H9 (cell line): Measurements from ENCODE around the gene WDSUB1. TPM values are rescaled to one million over a fixed set of nuclear protein-coding genes. Genes with fewer than 3 reads are reported as not detected.

ENCODE experiments used
- DNase-seq: peaks from one replicate; pipeline ENCODE4 v3.0.0-alpha.2; 2017
- H2AFZ ChIP-seq: one replicate; pipeline ENCODE4 v1.6.1; 2013; ENCODE audit warnings: mild to moderate bottlenecking, low read length, control low read depth, moderate library complexity
- H2AK5ac ChIP-seq: 2 replicates; pipeline ENCODE4 v1.6.1; 2013; ENCODE audit warnings: low read length, control low read depth, mixed read lengths; ENCODE audit not compliant: insufficient read length
- H2BK120ac ChIP-seq: one replicate; pipeline ENCODE4 v1.6.1; 2013; ENCODE audit warnings: low read depth, mild to moderate bottlenecking, low read length, control low read depth, inconsistent platforms; ENCODE audit not compliant: poor library complexity, severe bottlenecking
- H2BK12ac ChIP-seq: 2 replicates; pipeline ENCODE4 v1.6.1; 2013; ENCODE audit warnings: low read length, control low read depth, mixed read lengths, low read depth; ENCODE audit not compliant: insufficient read length
- H2BK15ac ChIP-seq: 2 replicates; pipeline ENCODE4 v1.6.1; 2013; ENCODE audit warnings: low read depth, low read length, control low read depth
- H2BK20ac ChIP-seq: one replicate; pipeline ENCODE4 v1.6.1; 2013; ENCODE audit warnings: low read depth, mild to moderate bottlenecking, low read length, control low read depth, inconsistent platforms; ENCODE audit not compliant: poor library complexity, severe bottlenecking
- H2BK5ac ChIP-seq: 2 replicates; pipeline ENCODE4 v1.6.1; 2013; ENCODE audit warnings: low read length, control low read depth, mixed read lengths; ENCODE audit not compliant: insufficient read length
- H3K14ac ChIP-seq: 2 replicates; pipeline ENCODE4 v1.6.1; 2013; ENCODE audit warnings: low read length, control low read depth; ENCODE audit not compliant: insufficient read depth
- H3K18ac ChIP-seq: 2 replicates; pipeline ENCODE4 v1.6.1; 2013; ENCODE audit warnings: low read depth, mild to moderate bottlenecking, mixed read lengths, low read length, control low read depth; ENCODE audit not compliant: insufficient read length
- H3K23ac ChIP-seq: 2 replicates; pipeline ENCODE4 v1.6.1; 2013; ENCODE audit warnings: low read length, control low read depth, mixed read lengths, low read depth; ENCODE audit not compliant: insufficient read length
- H3K23me2 ChIP-seq: 2 replicates; pipeline ENCODE4 v1.6.1; 2013; ENCODE audit warnings: low read depth, mild to moderate bottlenecking, mixed read lengths, low read length, control low read depth; ENCODE audit not compliant: insufficient read length, poor library complexity, severe bottlenecking
- H3K27ac ChIP-seq: 2 replicates; pipeline ENCODE4 v1.5.1; 2013; ENCODE audit warnings: low read length, control low read depth, mixed read lengths, low read depth; ENCODE audit not compliant: insufficient read length
- H3K27me3 ChIP-seq: 2 replicates; pipeline ENCODE4 v1.6.1; 2013; ENCODE audit warnings: low read length, control low read depth, inconsistent platforms; ENCODE audit not compliant: insufficient read depth
- H3K4ac ChIP-seq: 2 replicates; pipeline ENCODE4 v1.6.1; 2013; ENCODE audit warnings: low read depth, mild to moderate bottlenecking, control low read depth, inconsistent platforms, low read length, moderate library complexity
- H3K4me1 ChIP-seq: 2 replicates; pipeline ENCODE4 v1.6.1; 2013; ENCODE audit warnings: low read length, control low read depth, inconsistent platforms; ENCODE audit not compliant: insufficient read depth
- H3K4me2 ChIP-seq: 2 replicates; pipeline ENCODE4 v1.6.1; 2013; ENCODE audit warnings: low read length, control low read depth, mixed read lengths; ENCODE audit not compliant: insufficient read length, insufficient read depth
- H3K56ac ChIP-seq: 2 replicates; pipeline ENCODE4 v1.6.1; 2013; ENCODE audit warnings: low read depth, mild to moderate bottlenecking, mixed read lengths, low read length, control low read depth; ENCODE audit not compliant: insufficient read length
- H3K79me1 ChIP-seq: 2 replicates; pipeline ENCODE4 v1.6.1; 2013; ENCODE audit warnings: low read depth, mild to moderate bottlenecking, moderate library complexity, low read length, control low read depth, inconsistent platforms; ENCODE audit not compliant: insufficient read depth, poor library complexity, severe bottlenecking
- H3K79me2 ChIP-seq: 2 replicates; pipeline ENCODE4 v1.6.1; 2013; ENCODE audit warnings: low read length, control low read depth, inconsistent platforms; ENCODE audit not compliant: insufficient read depth
- H3K9ac ChIP-seq: 2 replicates; pipeline ENCODE4 v1.6.1; 2013; ENCODE audit warnings: low read length, control low read depth, mixed read lengths; ENCODE audit not compliant: insufficient read length; ENCODE audit errors: extremely low read depth
- H3K9me3 ChIP-seq: one replicate; pipeline ENCODE4 v1.6.1; 2013; ENCODE audit warnings: low read depth, low read length, inconsistent platforms; ENCODE audit not compliant: control insufficient read depth
- H3T11ph ChIP-seq: one replicate; pipeline ENCODE4 v1.6.1; 2013; ENCODE audit warnings: mild to moderate bottlenecking, low read length, control low read depth, inconsistent platforms
- H4K20me1 ChIP-seq: one replicate; pipeline ENCODE4 v1.6.1; 2013; ENCODE audit not compliant: control insufficient read depth, insufficient read length, insufficient read depth
- H4K5ac ChIP-seq: 2 replicates; pipeline ENCODE4 v1.6.1; 2013; ENCODE audit warnings: low read depth, mild to moderate bottlenecking, mixed read lengths, low read length, control low read depth; ENCODE audit not compliant: insufficient read length
- H4K8ac ChIP-seq: replicated peaks from 2 replicates; pipeline ENCODE4 v1.6.1; 2013; ENCODE audit warnings: low read length, control low read depth, mixed read lengths, low read depth; ENCODE audit not compliant: insufficient read length
- H4K91ac ChIP-seq: 2 replicates; pipeline ENCODE4 v1.6.1; 2013; ENCODE audit warnings: low read depth, mild to moderate bottlenecking, moderate library complexity, mixed read lengths, low read length, control low read depth; ENCODE audit not compliant: insufficient read length
- H3K27ac Mint-ChIP-seq, 3 experiments: 2 replicates in 2 of 3; 3 replicates in 1 of 3; pipeline ENCODE4 v1.8.0; 2020 to 2021; ENCODE audit warnings: mixed read lengths in 3 of 3, mild to moderate bottlenecking in 1 of 3, moderate library complexity in 1 of 3
- H3K27me3 Mint-ChIP-seq: 2 replicates; pipeline ENCODE4 v1.8.0; 2021; ENCODE audit warnings: low read depth, mild to moderate bottlenecking, moderate library complexity, mixed read lengths
- H3K36me3 Mint-ChIP-seq, 3 experiments: 2 replicates in 2 of 3; 3 replicates in 1 of 3; pipeline ENCODE4 v1.8.0; 2020 to 2021; ENCODE audit warnings: low read depth in 3 of 3, mixed read lengths in 3 of 3; ENCODE audit not compliant: insufficient read depth in 1 of 3
- H3K4me1 Mint-ChIP-seq, 2 experiments: 2 replicates each; pipeline ENCODE4 v1.8.0; 2020; ENCODE audit warnings: mixed read lengths in 2 of 2
- H3K4me3 Mint-ChIP-seq, 2 experiments: 2 replicates in 1 of 2; 3 replicates in 1 of 2; pipeline ENCODE4 v1.8.0; 2020 to 2021; ENCODE audit warnings: mild to moderate bottlenecking in 2 of 2, mixed read lengths in 2 of 2, moderate library complexity in 1 of 2
- H3K9me3 Mint-ChIP-seq, 2 experiments: 2 replicates in 1 of 2; 3 replicates in 1 of 2; pipeline ENCODE4 v1.8.0; 2020; ENCODE audit warnings: mild to moderate bottlenecking in 2 of 2, mixed read lengths in 2 of 2, moderate library complexity in 1 of 2
- WGBS: extraction: QIAGEN DNeasy Blood & Tissue Kit; methylation state at CpG from one replicate; pipeline ENCODE4 v1.1.7; 2013; ENCODE audit warnings: missing lambda C conversion rate, low lambda C conversion rate, mixed read lengths; ENCODE audit not compliant: insufficient read length; ENCODE audit errors: extremely low coverage; 5-methylcytosine and 5-hydroxymethylcytosine counted together
- long read RNA-seq: library from polyadenylated mRNA; unstranded; transcript quantifications from one replicate; pipeline ENCODE4 v2.0.0, GENCODE V29; 2020
- total RNA-seq: library from RNA; stranded (reverse); gene quantifications from 2 replicates; pipeline ENCODE4 v1.2.1, GENCODE V29; 2021
- TF ChIP-seq, protein P1 (sequence below): fragments of 200-600 bp; sonication (generic); conservative IDR thresholded peaks from 3 replicates; pipeline ENCODE4 v1.8.0; 2021; ENCODE audit warnings: antibody characterized with exemption, mild to moderate bottlenecking

The WDSUB1 gene, protein sequence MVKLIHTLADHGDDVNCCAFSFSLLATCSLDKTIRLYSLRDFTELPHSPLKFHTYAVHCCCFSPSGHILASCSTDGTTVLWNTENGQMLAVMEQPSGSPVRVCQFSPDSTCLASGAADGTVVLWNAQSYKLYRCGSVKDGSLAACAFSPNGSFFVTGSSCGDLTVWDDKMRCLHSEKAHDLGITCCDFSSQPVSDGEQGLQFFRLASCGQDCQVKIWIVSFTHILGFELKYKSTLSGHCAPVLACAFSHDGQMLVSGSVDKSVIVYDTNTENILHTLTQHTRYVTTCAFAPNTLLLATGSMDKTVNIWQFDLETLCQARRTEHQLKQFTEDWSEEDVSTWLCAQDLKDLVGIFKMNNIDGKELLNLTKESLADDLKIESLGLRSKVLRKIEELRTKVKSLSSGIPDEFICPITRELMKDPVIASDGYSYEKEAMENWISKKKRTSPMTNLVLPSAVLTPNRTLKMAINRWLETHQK
- total RNA-seq: 5.5 and 6.2 TPM in 2 replicates
- long read RNA-seq, transcript WDSUB1-202 (11 exons, 1,912 nt): major isoform, 30 of 58 reads
- long read RNA-seq, partial matches to known transcripts: 2 of 58 reads
- long read RNA-seq, other reads (novel, unspliced or antisense): 18 of 58 reads

DNA sequence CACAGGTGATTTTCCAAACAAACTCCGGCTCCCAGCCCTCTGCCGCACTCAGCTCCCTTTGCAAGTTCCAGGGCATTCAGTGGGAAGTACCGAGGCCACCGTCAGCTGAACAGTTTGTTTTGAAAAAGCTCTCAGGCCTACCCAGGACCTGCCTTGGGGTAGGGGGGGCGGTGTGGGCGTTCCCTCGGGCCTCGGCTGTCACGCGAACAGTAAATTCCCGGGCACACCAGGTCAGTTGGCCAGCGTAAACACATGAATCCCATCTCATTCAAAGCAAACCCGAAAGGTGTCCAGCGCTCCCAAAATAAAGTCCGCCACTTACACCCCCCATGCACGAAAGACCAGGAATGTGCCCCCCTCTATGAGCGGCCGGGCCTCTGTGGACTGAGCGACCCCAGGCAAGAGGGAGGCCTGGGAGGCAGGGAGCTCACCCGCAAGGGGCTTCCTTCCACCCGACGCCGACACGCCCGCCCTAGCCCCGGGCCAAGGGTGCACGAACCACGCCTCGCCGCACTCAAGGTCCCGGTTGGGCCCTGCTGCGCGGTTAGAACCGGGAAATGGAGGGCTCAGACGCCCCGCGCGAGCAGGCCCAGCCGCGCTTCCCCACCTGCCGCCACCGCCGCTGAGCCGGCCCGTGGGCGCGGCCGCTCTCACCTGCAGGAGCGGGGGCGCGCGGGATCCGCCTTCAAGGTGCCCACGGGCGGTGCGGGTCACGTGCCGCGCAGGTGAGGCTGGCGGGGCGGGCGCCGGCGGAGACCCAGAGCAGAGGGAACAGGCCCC is at the start of gene WDSUB1:
Gene WDSUB1, minus strand, starts transcription at position 775 of the 780 bp plus-strand sequence. CDS start 3,634 bp downstream, outside the sequence.
- WGBS: no CpG with 5 or more reads among the region's 64 CpGs
- H4K8ac ChIP-seq: no peak within 1 kb of the TSS

More for the DNA sequence above, at the start of gene WDSUB1:
- Histone ChIP-seq H2BK12ac (no peak within 1 kb of the TSS), H3K23ac (no peak within 1 kb of the TSS), H4K91ac (no peak within 1 kb of the TSS), H3K14ac (peak within 1 kb of the TSS; percentile 87), H3K4me1 (no peaks in the 10 kb centered on the region), H2AFZ (peak within 1 kb of the TSS; percentile 87), H4K5ac (no peak within 1 kb of the TSS), H3K27me3 (no peaks in the 10 kb centered on the region), H2AK5ac (no peak within 1 kb of the TSS), H3K9ac (peak within 1 kb of the TSS; percentile 94), H3K56ac (no peak within 1 kb of the TSS), H2BK15ac (no peak within 1 kb of the TSS), H3K79me2 (no peaks in the 10 kb centered on the region), H3K27ac (peak within 1 kb of the TSS; percentile 90), H3K4me2 (peak within 1 kb of the TSS; percentile 91), H3K79me1 (no peaks in the 10 kb centered on the region), H2BK20ac (no peak within 1 kb of the TSS), H3T11ph (no peak within 1 kb of the TSS), H3K9me3 (no peaks in the 10 kb centered on the region), H4K20me1 (no peaks in the 10 kb centered on the region), H3K23me2 (peaks cover 8% of the 10 kb centered on the region), H3K4ac (no peak within 1 kb of the TSS; the same call in 1 of the 2 replicates), H3K18ac (peak within 1 kb of the TSS; percentile 92), H2BK5ac (no peak within 1 kb of the TSS), H2BK120ac (no peak within 1 kb of the TSS)
- TF ChIP-seq, protein P1, sequence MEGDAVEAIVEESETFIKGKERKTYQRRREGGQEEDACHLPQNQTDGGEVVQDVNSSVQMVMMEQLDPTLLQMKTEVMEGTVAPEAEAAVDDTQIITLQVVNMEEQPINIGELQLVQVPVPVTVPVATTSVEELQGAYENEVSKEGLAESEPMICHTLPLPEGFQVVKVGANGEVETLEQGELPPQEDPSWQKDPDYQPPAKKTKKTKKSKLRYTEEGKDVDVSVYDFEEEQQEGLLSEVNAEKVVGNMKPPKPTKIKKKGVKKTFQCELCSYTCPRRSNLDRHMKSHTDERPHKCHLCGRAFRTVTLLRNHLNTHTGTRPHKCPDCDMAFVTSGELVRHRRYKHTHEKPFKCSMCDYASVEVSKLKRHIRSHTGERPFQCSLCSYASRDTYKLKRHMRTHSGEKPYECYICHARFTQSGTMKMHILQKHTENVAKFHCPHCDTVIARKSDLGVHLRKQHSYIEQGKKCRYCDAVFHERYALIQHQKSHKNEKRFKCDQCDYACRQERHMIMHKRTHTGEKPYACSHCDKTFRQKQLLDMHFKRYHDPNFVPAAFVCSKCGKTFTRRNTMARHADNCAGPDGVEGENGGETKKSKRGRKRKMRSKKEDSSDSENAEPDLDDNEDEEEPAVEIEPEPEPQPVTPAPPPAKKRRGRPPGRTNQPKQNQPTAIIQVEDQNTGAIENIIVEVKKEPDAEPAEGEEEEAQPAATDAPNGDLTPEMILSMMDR: no peak
- H3K27me3 Mint-ChIP-seq: no peaks in the 10 kb centered on the region; the same call in 1 of the 2 replicates
- peaks cover 0 to 13% (median 0%) of the 10 kb centered on the region in 3 experiments; a peak in 2 of 7 replicates for H3K36me3 Mint-ChIP-seq
- H3K27ac Mint-ChIP-seq: peak within 1 kb of the TSS; percentile 98 to 99 (median 99)
- H3K9me3 Mint-ChIP-seq: no peaks in the 10 kb centered on the region
- H3K4me3 Mint-ChIP-seq: peak within 1 kb of the TSS; percentile 81 to 87
- H3K4me1 Mint-ChIP-seq: peaks cover 16 to 18% of the 10 kb centered on the region in 2 experiments
- peak; percentile 74 for DNase-seq
